SU-DHL-6 (cell line): ENCODE results near the gene RUVBL2.

Experiments used
- H2AFZ ChIP-seq: fragments of 200-600 bp; sonication (generic); 2 replicates; pipeline ENCODE4 v1.6.1; 2014; ENCODE audit warnings: low read depth, mild to moderate bottlenecking, moderate library complexity, mixed read lengths, antibody characterized with exemption, low read length; ENCODE audit not compliant: severe bottlenecking
- H3F3A ChIP-seq: fragments of 200-600 bp; shearing (Covaris generic); 2 replicates; pipeline ENCODE4 v1.6.0; 2016; ENCODE audit warnings: antibody characterized with exemption, mild to moderate bottlenecking; ENCODE audit not compliant: insufficient read depth
- H3K27ac ChIP-seq: fragments of 200-600 bp; sonication (generic); 2 replicates; pipeline ENCODE4 v1.5.1; 2016; ENCODE audit warnings: low read depth, mild to moderate bottlenecking, low read length, moderate library complexity, mixed read lengths
- H3K27me3 ChIP-seq: fragments of 200-600 bp; sonication (generic), shearing (Covaris generic); 2 replicates; pipeline ENCODE4 v1.6.0; 2014; ENCODE audit warnings: mild to moderate bottlenecking, low read length
- H3K36me3 ChIP-seq: fragments of 200-600 bp; sonication (generic); 2 replicates; pipeline ENCODE4 v1.6.1; 2014; ENCODE audit warnings: mild to moderate bottlenecking, low read length, mixed read lengths
- H3K4me2 ChIP-seq: fragments of 300-600, 200-600 bp; shearing (Covaris generic), sonication (generic); 2 replicates; pipeline ENCODE4 v1.6.0; 2014; ENCODE audit warnings: low read length, low read depth, mild to moderate bottlenecking; ENCODE audit not compliant: poor library complexity, severe bottlenecking
- H3K4me3 ChIP-seq: fragments of 200-600 bp; sonication (generic); 2 replicates; pipeline ENCODE4 v1.5.1; 2014; ENCODE audit warnings: antibody characterized with exemption, low read length, mild to moderate bottlenecking, mixed read lengths; ENCODE audit not compliant: insufficient read depth, poor library complexity, severe bottlenecking
- H3K79me2 ChIP-seq: fragments of 200-600 bp; sonication (generic); 2 replicates; pipeline ENCODE4 v1.6.1; 2014; ENCODE audit warnings: mild to moderate bottlenecking, low read length, moderate library complexity; ENCODE audit not compliant: insufficient read depth
- H3K9ac ChIP-seq: fragments of 200-600 bp; sonication (generic); 2 replicates; pipeline ENCODE4 v1.7.0; 2014; ENCODE audit warnings: mild to moderate bottlenecking, low read length
- H3K9me2 ChIP-seq: fragments of 200-600 bp; sonication (generic); replicated peaks from 2 replicates; pipeline ENCODE4 v1.6.1; 2014; ENCODE audit warnings: low read length; ENCODE audit not compliant: insufficient read depth
- H3K9me3 ChIP-seq: fragments of 200-600 bp; sonication (generic); 2 replicates; pipeline ENCODE4 v1.6.1; 2014; ENCODE audit warnings: low read length, mixed read lengths; ENCODE audit not compliant: insufficient read depth
- H4K20me1 ChIP-seq: fragments of 200-600 bp; sonication (generic); 2 replicates; pipeline ENCODE4 v1.6.1; 2014; ENCODE audit warnings: low read depth, mild to moderate bottlenecking, antibody characterized with exemption, low read length, moderate library complexity, mixed read lengths
- CTCF ChIP-seq: fragments of 200-600 bp; sonication (generic); IDR thresholded peaks from one replicate; pipeline ENCODE4 v1.5.1; 2017; ENCODE audit warnings: antibody characterized with exemption, mild to moderate bottlenecking, low read length, moderate library complexity; ENCODE audit not compliant: insufficient read depth, poor library complexity, severe bottlenecking
- EZH2phosphoT487 ChIP-seq: fragments of 200-600 bp; sonication (generic), shearing (Covaris generic); conservative IDR thresholded peaks from 2 replicates; pipeline ENCODE4 v1.6.1; 2018; ENCODE audit warnings: mild to moderate bottlenecking, antibody characterized with exemption, low read length, moderate library complexity, mixed read lengths

Gene RUVBL2

GRCh38 chr19:48988286-48988685 lies 5.4 kb upstream of the RUVBL2 start:
- no peak overlapping the region for H3K27ac ChIP-seq
- H3K4me2 ChIP-seq: no peak overlapping the region
- no peak overlapping the region for H3K9ac ChIP-seq
- H3K9me2 ChIP-seq: no peaks in the 10 kb centered on the region
- no peaks in the 10 kb centered on the region for H4K20me1 ChIP-seq
- H3K27me3 ChIP-seq: no peaks in the 10 kb centered on the region
- no peak overlapping the region for H3K4me3 ChIP-seq
- no peak for TF ChIP-seq EZH2phosphoT487
- no peak for TF ChIP-seq CTCF
- no peaks in the 10 kb centered on the region for H3F3A ChIP-seq
- H3K79me2 ChIP-seq: peaks cover 13% of the 10 kb centered on the region
- no peaks in the 10 kb centered on the region for H3K9me3 ChIP-seq
- H2AFZ ChIP-seq: no peak overlapping the region
- no peaks in the 10 kb centered on the region for H3K36me3 ChIP-seq

GRCh38 chr19:48988860-48989259 lies 4.8 kb upstream of the RUVBL2 start:
- no peak overlapping the region for H3K4me3 ChIP-seq
- H3K4me2 ChIP-seq: no peak overlapping the region
- H3K9me2 ChIP-seq: no peaks in the 10 kb centered on the region
- H2AFZ ChIP-seq: no peak overlapping the region
- peaks cover 15% of the 10 kb centered on the region for H3K79me2 ChIP-seq
- no peak overlapping the region for H3K27ac ChIP-seq
- TF ChIP-seq CTCF (no peak), EZH2phosphoT487 (no peak)
- H3F3A ChIP-seq: no peaks in the 10 kb centered on the region
- no peaks in the 10 kb centered on the region for H3K27me3 ChIP-seq
- H3K9me3 ChIP-seq: no peaks in the 10 kb centered on the region
- no peaks in the 10 kb centered on the region for H3K36me3 ChIP-seq
- no peak overlapping the region for H3K9ac ChIP-seq
- H4K20me1 ChIP-seq: no peaks in the 10 kb centered on the region

- Histone ChIP-seq H3K36me3 (no peaks in the 10 kb centered on the region), H3K9me2 (no peaks in the 10 kb centered on the region), H3K9me3 (no peaks in the 10 kb centered on the region), H3F3A (no peaks in the 10 kb centered on the region), H2AFZ (no peak overlapping the region), H3K9ac (no peak overlapping the region), H3K27ac (no peak overlapping the region), H3K4me2 (no peak overlapping the region), H3K27me3 (no peaks in the 10 kb centered on the region), H3K79me2 (peaks cover 24% of the 10 kb centered on the region), H4K20me1 (no peaks in the 10 kb centered on the region), H3K4me3 (no peak overlapping the region)
- TF ChIP-seq EZH2phosphoT487: no peak
- no peak for TF ChIP-seq CTCF
Measured at GRCh38 chr19:48989701-48990291, 3.9 kb upstream of the RUVBL2 start.
